Body of pancreas (tissue), 4 donors: ENCODE data around the gene PTPRH.

Experiments used
- CTCF ChIP-seq, 7 experiments: fragments of 450-650 bp in 4 of 7; fragments of 200-600 bp in 3 of 7; sonication (generic) in 3 of 7; IDR thresholded peaks; one replicate each; pipeline ENCODE4 v1.5.1; 2016 to 2019; ENCODE audit warnings: antibody characterized with exemption in 7 of 7
- POLR2A ChIP-seq, 3 donors: fragments of 450-650 bp; IDR thresholded peaks; one replicate each; pipeline ENCODE4 v1.6.1; 2016; ENCODE audit warnings: antibody characterized with exemption in 3 of 3, mild to moderate bottlenecking in 2 of 3

GRCh38 chr19:55230780-55231179 lies 21.5 kb upstream of the PTPRH start:
- TF ChIP-seq POLR2A (IDR thresholded peaks at IDR 0.05): no peak
- no peak for TF ChIP-seq CTCF (IDR thresholded peaks at IDR 0.05)
